Measurements from ENCODE around the gene LRP1.

Gene LRP1

GRCh38 chr12:57094208-57095160 is 33.8 kb upstream of the LRP1 start:
- DNase-seq (ENCODE audit: low read depth, low spot score), result no peak

- no peak for DNase-seq (ENCODE audit: low read depth, low spot score)
Observed at GRCh38 chr12:57095440-57095839, 32.8 kb upstream of the LRP1 start.

DNA sequence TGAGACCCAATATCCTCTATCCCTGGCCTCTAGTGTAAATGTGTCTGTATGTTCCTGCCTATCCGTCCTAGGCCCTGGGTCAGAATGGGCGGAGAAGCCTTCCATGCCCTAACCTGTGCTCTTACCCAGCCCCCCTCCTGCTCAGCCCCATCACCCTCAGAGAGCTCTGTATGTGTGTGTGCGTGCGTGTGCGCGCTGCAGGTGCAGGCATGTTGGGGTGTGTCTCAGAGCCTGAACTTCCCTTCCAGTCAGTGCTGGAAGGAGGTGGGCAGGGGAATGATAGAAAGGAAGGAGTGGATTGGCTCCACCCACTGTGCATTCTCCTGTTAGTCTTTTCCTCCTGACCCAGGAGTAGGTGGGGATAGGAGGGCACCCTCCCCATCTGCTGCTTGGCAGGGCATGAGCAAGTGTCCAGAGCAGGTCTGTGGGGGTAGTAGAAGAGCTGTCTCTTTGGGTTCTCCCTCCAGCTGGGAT is 32.1 kb upstream of the LRP1 start:
- no peak for DNase-seq (ENCODE audit: low read depth, low spot score)

GRCh38 chr12:57096748-57097553 is 31.3 kb upstream of the LRP1 start:
- DNase-seq (ENCODE audit: low read depth, low spot score), result no peak

- no peak for DNase-seq (ENCODE audit: low read depth, low spot score)
Observed at GRCh38 chr12:57097554-57097835, 30.8 kb upstream of the LRP1 start.

DNA sequence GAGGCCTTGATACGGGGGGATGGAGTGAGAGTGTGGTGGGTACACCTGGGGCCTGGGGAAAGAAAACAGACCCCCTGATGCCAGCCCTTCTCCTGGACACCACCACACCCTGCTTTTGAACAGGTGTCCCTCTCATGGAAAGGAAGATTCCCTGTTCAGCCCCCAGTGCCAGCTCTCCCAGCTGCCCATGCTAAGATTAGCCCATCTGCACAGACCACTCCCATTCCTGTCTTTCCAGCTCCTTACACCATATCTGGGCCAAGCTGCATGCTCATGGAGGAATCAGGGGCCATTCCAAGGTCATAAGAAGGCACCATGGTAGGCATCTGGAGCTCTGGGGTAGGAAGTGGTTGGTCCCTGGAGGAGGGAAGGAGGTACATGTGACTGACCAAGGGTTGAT is 29.7 kb upstream of the LRP1 start:
- no peak for DNase-seq (ENCODE audit: low read depth, low spot score)

GRCh38 chr12:57099047-57099714 is 29.1 kb upstream of the LRP1 start:
- DNase-seq (ENCODE audit: low read depth, low spot score), result no peak

- no peak for DNase-seq (ENCODE audit: low read depth, low spot score)
Observed at GRCh38 chr12:57099766-57100165, 28.5 kb upstream of the LRP1 start.

DNA sequence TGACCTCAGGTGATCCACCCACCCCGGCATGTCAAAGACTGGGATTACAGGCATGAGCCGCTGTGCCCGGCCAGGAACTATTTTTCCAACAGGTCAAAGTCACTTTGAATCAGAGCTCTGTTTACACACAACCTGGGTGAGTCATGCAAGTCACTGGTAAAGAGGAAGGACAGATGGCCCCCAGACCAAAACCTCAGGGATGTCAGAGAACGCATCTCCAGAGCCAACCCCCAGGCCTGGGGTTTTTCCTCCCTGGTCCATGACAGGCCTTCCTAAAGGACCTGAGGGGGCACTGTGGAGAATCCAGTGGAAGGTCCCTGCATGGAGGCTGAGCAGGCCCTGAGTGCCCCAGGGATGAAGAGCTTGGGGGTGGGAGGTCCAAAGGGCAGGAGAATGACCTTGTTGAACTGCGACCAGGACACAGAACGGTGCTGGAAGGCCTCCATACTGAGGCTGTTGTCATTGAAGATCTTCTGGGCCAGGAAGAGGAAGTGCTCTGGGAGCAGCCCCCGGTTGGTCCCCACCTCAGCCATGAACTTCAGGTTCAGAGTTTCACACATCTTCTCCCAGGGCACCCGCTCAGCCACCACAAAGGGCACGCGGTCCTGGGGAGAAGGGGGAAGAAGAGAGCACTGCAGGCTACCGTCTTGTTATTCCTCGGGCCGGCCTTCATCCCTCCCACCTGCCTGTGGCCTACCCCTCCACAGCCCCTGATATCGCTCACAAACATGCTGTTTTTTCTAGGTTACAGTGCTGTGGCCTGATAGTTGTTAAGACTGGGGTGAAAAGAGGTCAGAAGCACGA is 26.2 kb upstream of the LRP1 start:
- DNase-seq (ENCODE audit: low read depth, low spot score), result no peak

DNA sequence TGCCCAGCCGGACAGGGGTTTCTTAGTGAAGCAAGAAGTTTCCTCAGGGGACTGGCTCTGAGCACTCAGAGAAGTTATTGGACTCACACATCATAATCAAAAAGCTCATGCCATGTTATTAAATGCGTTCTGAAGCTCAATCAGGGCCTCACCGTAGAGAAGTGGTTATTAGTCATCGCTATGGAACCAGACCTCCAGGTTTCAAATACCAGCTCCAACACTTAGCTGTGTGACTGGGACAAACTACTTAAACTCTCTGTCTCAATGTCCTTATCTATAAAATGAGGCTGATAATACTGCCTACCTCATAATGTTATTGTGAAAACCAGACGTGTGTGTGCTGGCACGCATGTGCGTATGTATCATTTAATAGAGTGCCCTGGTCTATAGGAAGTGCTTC is 24.4 kb upstream of the LRP1 start:
- no peak for DNase-seq (ENCODE audit: low read depth, low spot score)

GRCh38 chr12:57104292-57104910 is 23.9 kb upstream of the LRP1 start:
- DNase-seq (ENCODE audit: low read depth, low spot score), result no peak

DNA sequence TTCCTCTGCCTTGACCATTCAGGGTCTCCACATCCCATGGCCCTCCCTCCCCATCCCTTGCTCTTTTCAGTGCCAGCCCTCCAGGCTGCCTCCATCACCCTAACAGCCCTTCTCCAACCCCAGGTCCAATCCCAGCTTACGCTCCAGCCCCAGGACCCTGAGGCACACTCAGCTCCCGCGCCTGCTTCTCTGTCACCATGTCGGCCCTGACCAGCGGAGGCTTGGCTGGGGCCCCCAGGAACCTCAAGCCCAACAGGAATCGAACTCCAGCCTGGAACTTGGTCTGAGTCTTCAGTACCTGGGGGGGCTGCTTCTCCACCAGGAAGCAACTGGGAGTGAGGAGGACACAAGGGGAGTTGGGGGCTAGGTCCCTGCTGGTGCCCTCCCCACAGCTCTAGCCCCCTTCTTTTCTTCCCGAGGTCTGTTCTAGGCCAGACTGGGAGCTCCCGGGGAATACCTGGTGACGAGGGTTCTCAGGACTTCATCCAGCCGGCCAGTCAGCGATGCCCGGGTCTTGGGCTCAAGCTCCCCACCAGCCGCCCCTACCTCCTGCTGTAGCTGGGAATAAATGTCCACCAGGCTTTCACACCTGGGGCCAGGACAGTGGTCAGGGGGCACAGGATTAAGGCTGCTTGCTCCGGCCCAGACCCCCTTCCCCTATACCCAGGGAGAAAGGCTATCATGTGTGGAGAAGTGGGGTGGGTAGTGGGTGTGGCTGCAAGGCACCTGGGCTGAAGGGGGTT is 23.1 kb upstream of the LRP1 start:
- DNase-seq (ENCODE audit: low read depth, low spot score), result no peak

DNA sequence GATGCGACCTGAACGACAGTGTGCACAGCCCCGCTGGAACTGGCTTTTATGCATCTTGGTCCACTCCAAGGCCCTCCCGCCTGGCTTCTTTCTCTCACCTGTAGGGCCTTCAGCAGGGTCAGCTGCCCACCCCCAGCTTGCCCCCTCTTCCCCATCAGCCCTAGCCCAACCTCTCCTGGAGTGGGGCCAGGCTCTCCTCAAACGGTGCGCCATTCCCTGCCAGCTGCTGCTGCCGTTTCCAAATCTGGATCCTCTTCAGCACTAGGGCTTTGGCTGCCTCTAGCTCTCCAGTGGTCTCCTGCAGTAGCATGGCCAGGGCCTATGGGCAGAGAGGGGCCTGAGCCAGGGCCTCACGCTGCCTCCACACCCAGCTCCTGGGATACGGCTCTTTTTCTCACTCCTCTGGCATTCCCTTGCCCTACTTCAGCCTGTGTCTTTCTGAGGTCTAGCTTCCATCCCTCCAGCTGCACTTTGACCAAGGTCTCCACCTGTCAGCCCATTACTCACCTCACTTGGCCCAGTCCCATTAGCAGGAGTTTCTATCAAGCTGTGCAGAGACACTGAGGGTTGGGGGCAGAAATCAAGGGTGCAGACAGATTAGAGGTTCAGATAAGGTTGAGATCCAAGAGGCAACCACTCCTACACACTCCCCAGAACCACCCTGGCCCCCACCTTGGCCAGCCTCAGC is 22.1 kb upstream of the LRP1 start:
- DNase-seq (ENCODE audit: low read depth, low spot score), result no peak

- DNase-seq (ENCODE audit: low read depth, low spot score), result no peak
Observed at GRCh38 chr12:57107456-57108155, 20.7 kb upstream of the LRP1 start.

GRCh38 chr12:57109207-57110103 is 18.8 kb upstream of the LRP1 start:
- DNase-seq (ENCODE audit: low read depth, low spot score), result no peak

DNA sequence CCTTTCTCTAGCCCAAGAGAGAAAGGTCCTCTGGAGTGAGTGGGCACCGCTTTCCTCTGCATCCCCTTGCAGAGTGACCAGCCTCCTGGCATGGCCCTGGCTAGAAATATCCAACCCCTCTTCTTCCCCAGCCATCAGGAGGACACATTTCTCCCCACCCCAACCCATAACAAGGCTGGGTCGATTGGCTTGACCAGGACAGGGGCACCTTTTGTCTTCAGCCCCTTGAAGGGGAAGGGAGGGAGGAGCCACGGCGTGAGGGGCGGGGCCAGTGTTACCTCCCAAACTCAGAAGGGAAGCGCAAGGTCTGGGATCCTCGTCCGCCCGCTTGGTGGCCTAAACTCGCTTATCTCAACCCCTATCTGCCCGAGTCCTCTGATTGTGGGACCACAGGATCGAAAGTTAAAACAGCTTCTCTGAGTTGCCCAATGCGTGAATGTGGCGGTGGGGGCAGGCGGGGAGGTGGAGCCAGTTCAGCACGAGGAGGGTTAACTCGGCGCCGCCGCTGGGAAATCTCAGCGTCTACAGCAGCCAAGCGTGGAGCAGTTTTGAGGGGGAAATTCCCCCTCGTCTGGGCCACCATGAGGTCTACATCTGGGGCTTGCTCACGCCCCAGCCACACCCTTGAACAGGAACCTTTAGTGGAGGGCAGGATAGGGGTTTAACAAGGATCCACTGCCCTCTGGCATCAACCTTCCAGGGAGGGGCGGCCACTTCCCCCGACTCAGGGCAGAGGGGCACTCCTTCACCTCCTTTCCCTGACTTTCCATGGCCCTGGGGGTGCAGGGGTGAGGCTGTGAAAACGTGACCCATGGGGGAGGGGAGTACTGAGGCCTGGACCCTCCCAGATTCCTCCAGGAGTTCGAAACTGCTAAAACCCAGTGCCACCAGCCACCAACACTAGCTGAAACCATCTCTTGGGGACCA is 17.9 kb upstream of the LRP1 start:
- DNase-seq (ENCODE audit: low read depth, low spot score), result no peak
